22Rv1 (cell line): ENCODE data around the gene RGS9BP.
"Not testable (repeated sequence)": the region's sequence is repeated elsewhere in the genome, so short reads cannot be mapped to it uniquely, and the experiment has no call there.

Experiments
- CTCF ChIP-seq: fragments of 450-650 bp; IDR thresholded peaks from 2 replicates; pipeline ENCODE4 v1.5.1; 2017; ENCODE audit warnings: mild to moderate bottlenecking
- ZFX ChIP-seq: fragments of 450-650 bp; IDR thresholded peaks from 2 replicates; pipeline ENCODE4 v1.6.1; 2017; ENCODE audit warnings: antibody characterized with exemption, borderline replicate concordance

GRCh38 chr19:32694851-32695250 is 19.2 kb downstream of the RGS9BP start:
- TF ChIP-seq CTCF, ZFX: not testable (repeated sequence)
